HG02840 (cell line): ENCODE data around the gene RNU6-1.

Source experiments
- ATAC-seq: cut with Tn5 transposase; IDR thresholded peaks from one replicate; pipeline ENCODE4 v1.9.1; 2021; ENCODE audit warnings: mild to moderate bottlenecking, moderate library complexity, moderate number of reproducible peaks; ENCODE audit not compliant: unreplicated experiment, low FRiP score

The RNU6-1 gene

DNA sequence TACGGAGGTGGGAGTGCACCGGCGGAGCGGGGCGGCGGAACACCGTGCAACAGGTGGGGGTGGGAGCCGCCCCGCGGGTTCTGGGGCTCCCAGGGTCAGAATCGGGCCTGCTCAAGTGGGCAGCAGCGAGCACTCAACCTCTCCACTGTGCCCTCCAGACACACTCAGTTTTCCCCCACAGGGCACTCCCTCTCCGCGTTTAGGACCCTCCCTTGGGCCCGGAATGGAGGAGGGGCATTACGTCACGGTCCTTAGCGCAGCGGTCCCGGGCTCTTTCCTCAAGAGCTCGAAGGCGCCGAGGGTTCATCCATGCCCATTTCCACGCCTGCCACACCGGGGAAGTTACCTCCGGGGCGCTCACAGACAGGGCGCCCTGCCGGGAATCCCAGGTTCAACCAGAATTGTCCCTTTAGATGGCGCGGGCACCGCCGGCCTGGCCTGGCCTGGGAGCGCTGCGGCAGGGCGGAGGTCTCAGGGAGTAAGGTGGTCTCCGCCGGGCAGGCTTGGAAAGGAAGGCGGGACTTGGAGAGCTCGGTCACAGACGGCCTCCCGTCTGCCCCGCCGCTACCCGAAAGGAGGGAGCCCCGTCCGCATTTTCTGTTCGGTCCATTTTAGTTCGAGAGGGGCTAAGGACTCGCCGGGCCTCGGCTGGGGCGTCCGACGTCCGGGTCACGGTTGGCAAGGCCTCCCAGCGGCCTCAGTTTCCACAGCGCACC lies 5.1 kb downstream of the RNU6-1 start:
- no peak for ATAC-seq

DNA sequence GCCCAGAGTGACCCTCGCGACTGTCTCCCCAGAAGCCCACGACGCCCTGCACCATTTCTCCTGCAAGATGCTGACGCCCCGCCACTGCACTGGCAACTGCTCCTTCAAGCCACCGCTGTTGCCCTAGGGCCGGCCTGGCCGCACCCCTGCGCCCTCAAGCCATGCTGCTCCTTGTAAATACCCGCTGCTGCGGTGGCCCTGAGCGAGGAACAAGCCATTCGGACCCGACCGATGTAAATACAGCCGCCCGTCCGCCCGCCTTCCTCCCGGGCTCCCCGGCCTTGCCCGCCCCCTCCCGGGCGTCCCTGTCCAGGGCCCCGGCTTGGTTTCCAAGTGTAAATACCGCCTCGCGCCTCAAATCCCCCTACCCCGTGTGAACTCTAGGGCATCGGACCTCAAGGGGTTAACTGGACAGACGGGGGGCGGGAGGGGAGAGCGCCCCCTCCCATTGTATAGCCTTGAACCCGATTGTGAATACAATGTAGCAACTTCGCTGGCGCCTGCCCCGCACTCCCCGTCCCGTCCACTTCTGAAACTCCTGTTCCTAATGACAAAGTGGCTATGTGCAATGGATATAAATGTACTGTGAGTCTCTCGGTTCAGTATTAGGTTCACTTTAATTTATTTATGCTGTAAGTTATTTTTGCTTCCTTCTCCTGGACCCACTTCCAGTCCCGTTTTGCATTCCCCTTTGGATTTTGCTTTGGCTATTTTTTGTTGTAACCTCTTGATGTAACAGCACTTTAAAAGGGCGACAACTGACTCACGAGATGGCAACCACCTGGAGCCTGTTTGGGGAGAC lies 5.9 kb downstream of the RNU6-1 start:
- ATAC-seq: no peak

DNA sequence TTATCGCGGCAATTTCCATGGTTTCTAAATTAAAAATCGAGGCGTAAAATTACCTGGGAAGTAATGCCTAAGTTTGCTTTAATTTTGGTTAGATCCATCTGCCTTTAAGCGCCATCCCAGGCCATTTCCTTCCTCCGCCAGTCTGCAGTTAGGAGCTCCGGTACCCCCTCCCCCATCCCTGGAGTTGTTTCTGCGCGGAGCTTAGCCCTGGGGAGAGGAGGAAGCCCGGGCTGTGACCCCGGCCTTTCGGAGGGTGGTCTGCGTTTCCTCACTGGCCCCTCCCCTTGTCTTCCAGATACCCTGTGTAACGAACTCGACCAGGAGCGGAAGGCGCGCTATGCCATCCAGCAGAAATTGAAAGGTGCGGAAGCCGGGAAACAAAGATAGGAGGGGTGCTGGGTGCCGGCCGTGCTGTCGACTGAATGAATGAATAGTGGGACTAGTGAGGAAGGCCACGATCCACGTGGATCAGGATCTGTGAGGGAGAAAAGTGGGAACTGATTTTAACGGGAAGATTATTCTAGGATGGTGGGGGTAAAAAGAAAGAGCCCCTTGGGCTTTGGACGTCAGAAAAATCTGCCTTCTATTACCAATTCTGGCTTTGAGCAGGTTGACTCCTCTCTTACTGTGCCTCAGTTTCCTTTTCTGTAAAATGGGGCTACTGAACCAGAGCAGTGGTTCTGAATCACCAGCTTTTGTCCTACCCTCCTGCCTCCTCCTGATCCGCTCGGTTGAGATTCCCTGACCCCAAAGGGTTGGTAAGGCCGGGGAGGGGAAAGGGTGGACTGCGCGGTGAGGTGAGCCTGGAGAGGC lies 6.7 kb downstream of the RNU6-1 start:
- ATAC-seq: no peak

DNA sequence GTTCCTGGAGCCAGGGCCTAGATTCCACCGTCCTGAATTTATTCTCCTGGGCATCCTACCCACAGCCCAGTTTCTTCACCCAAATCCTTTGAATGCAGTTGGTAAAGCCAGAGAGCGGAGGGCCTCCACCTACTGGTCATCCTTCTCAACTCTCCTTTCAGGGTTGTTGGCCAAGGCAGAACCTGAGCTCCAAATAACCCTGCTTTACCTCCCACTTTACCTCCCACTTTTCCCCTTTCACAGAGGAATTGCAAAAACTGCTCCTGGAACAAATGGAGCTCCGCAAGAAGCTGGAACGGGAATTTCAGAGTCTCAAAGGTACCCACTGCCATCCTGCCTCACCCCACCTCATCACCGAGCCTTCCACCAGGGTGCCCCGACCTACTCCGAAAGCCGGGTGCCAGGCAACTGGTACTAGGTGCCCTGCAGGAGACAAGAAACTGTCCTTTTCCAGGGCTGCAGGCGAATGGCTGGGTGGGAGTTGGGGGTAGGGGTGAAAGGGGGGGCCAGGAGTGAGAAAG lies 7.8 kb downstream of the RNU6-1 start:
- no peak for ATAC-seq

DNA sequence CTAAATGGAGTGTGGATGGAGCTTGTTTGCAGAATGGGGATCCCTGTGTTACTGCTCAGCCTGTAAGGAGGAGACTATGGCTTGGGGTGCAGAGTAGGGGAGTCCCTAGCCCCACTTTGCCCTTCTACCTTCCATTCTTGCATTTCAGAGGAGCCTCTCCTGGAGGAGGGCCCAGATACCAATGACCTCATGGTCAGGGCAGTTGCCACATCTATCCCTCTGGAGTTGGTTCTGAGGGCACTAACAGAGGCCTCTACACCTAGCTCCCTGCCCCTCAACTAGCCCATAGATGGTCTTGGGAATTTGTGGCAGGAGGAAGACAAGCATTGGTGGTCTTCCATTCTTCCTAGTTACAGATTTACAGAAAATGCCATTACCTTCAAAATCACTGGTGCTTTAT lies 8.5 kb downstream of the RNU6-1 start:
- ATAC-seq: no peak

DNA sequence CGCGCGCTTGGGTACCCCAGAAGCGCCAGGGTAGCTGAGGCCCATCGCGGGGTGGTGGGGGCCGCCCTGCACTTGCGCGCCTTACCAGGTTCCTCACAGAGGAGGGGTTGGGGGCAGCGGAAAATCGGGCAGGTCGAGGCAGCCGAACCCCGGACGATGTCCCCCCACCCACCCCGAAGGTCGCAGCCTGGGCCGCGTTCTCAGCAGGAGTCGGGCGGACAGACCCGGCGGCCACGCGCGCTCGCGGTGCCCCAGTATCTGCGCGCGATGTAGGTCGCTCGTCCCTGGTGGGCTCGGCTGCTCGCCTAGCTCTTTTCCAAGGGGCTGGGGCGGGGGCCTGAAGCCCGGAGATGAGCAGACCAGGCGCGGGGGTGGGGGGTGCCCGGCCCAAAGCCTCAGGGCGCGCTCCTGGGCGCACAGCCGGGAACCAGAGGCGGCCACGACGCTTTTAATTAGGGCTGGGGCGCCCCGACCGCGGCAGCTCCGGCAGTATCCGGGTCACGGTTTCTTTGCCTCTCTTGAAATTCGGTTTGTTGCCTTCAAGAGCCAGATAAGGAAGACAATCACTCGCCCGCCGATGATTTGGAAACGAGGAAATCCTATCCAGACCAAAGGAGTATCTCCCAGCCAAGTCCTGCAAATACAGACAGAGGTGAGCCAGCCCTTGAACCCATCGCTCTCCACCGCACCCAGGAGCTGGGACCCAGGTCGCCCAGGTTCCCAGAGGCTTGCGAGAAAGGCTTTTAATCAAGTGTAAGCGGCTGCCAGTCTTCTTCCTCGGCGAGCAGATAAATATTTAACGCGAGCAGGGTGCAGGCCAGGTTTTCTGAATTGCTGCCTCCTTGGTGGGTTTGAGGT lies 10.0 kb downstream of the RNU6-1 start:
- ATAC-seq: no peak

DNA sequence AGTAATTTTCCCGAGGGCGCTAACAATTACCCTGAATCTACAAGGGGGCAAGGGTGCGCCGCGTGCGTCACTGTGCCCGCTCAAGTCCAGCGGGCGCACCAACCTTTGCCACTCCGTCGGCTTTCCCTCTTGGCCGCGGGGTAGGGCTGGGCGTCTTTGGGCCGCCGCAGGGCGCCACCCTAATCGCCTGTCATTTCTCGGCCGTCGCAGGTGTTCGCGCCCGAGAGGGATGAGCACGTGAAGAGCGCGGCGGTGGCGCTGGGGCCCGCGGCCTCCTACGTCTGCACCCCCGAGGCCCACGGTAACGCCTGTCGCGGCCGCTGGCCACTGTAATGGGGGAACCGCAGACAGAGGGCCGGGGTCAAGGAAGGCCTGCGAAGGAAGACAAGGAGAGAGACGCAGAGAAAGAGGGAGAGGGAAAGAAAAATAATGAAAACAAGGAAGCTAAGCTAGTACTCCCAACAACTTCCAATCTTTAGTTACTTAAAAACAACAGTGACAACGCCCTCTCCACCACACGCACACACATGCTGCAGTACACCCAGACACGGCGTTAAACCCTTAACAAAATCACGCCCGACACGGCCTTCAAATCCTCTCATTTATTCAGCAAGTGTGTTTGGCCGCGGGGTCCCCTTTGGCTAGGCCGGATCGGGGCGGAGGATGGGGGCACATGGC lies 10.7 kb downstream of the RNU6-1 start:
- ATAC-seq: no peak

DNA sequence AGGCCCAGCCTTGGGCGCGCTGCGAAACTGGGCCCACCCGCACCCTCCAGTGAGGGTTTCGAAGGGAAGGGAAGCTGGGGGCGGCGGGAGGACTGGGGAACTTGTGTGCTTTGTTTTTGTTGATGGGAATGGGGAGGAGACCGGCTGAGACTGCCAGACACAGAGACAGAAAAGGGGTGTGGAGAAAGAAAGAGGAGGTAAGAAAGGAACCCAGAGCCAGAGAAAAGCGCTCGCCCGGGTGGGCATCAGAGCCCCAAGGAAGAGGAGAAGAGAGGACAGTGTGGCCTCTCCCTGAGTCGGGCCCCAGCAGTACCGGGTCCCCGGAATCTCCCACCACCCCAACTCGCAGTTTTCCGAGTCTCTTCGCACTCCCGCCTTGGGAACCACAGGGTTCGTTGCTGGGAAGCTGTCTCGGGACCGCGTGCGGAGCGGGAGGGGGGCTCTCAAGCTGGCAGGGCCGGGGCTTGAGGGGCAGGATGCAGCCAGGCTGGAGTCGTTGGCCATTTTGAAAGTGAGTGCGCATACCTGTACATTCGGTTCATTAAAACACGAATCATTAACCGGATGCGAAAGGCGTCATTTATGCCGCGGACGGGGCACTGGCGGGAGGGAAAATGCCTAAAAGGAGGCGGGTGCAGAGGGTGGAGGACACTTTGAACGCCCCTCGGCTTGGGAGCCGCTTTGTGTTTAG lies 11.4 kb downstream of the RNU6-1 start:
- no peak for ATAC-seq

DNA sequence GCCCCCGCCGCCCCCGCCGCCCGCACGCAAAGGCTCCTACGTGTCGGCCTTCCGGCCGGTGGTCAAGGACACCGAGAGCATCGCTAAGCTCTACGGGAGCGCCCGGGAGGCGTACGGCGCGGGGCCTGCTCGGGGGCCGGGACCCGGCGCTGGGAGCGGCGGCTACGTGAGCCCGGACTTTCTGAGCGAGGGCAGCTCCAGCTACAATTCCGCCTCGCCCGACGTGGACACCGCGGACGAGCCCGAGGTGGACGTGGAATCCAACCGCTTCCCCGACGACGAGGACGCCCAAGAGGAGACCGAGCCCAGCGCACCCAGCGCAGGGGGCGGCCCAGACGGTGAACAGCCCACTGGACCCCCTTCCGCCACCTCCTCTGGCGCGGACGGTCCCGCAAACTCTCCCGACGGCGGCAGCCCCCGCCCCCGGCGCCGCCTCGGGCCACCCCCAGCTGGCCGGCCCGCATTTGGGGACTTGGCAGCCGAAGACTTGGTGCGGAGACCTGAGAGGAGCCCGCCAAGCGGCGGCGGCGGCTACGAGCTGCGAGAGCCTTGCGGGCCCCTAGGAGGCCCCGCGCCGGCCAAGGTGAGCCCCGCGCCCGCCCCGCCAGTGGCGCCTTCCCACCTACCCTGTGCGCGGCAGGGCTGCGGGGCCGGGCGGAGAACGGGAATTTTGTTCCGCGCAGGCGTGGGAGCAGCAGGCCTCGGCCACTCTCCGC lies 12.1 kb downstream of the RNU6-1 start:
- ATAC-seq: no peak

DNA sequence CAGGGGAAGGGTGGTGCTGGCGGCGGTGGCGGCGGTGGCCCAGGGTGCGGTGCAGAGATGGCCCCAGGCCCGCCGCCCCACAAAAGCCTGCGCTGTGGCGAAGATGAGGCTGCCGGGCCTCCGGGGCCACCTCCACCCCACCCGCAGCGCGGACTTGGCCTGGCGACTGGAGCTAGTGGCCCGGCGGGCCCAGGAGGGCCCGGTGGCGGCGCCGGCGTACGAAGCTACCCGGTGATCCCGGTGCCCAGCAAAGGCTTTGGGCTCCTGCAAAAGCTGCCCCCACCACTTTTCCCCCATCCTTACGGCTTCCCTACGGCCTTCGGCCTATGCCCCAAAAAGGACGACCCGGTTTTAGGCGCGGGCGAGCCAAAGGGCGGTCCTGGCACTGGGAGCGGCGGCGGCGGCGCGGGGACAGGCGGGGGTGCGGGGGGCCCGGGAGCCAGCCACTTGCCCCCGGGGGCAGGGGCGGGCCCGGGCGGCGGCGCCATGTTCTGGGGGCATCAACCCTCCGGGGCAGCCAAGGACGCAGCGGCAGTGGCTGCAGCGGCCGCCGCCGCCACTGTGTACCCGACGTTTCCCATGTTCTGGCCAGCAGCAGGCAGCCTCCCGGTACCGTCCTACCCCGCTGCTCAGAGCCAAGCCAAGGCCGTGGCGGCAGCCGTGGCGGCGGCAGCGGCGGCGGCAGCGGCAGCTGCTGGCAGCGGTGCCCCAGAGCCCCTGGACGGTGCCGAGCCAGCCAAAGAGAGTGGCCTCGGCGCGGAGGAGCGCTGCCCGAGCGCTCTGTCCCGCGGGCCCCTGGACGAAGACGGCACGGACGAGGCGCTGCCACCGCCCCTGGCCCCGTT lies 12.9 kb downstream of the RNU6-1 start:
- no peak for ATAC-seq

DNA sequence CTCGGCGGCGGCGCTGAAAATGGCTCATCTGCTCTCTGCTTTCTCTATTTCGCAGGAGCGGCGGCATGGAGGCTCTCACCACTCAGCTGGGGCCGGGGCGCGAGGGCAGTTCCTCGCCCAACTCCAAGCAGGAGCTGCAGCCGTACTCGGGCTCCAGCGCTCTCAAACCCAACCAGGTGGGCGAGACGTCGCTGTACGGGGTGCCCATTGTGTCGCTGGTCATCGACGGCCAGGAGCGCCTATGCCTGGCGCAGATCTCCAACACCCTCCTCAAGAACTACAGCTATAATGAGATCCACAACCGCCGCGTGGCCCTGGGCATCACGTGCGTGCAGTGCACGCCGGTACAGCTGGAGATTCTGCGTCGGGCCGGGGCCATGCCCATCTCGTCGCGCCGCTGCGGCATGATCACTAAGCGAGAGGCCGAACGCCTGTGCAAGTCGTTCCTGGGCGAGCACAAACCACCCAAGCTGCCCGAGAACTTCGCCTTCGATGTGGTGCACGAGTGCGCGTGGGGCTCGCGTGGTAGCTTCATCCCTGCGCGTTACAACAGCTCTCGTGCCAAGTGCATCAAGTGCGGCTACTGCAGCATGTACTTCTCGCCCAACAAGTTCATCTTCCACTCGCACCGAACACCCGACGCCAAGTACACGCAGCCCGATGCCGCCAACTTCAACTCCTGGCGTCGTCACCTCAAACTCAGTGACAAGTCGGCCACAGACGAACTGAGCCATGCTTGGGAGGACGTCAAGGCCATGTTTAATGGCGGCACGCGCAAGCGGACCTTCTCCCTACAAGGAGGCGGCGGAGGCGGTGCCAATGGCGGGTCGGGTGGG lies 13.7 kb downstream of the RNU6-1 start:
- ATAC-seq: no peak

DNA sequence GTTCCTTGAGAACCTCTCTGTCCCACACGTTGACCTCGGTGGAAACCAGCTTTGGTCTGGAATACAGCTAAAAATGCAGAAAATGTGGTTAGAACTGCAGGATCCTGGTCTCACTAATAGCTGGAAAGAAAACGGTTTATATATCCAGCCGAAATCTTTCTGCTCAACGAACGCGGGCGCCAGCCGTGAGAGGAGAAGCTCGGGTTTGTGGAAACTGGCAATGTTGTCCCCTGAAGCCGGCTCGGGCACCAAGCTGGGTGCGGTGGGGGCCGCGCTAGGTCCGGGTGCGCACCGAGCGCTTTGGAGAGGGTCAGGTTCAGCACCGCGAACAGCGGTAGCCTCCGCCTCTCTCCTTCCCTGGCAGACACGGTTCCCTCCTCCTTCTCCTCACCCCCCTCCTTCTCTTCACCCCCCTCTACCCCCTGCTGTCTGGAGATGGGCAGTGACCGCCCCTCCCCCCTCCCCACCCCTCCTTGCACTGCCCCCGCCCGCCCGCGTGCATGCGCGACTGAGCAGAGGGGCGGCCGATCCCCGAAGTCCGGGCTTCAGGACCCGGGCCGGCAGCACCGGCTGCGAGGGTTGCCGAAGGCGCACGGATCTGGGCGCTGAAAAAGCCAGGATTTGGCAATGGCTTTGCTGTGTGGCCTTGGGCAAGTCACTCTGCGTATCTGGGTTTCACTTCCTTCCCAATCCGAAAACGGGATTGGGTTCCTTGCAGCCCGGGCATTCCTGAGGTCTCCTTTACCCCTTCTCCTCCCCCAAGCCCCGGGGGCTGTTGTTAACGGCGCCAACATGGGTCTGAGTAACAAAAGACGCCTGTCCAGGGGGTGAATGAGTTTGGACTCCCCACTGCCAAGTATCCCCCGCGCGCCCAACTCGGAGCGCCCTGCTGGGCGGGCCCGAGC lies 14.6 kb downstream of the RNU6-1 start, which contains the start of gene SKOR1:
Gene SKOR1 (plus strand): TSS at position 534 of the 905 bp plus-strand sequence. CDS start 94 bp downstream, at position 628.
- ATAC-seq: no peak

DNA sequence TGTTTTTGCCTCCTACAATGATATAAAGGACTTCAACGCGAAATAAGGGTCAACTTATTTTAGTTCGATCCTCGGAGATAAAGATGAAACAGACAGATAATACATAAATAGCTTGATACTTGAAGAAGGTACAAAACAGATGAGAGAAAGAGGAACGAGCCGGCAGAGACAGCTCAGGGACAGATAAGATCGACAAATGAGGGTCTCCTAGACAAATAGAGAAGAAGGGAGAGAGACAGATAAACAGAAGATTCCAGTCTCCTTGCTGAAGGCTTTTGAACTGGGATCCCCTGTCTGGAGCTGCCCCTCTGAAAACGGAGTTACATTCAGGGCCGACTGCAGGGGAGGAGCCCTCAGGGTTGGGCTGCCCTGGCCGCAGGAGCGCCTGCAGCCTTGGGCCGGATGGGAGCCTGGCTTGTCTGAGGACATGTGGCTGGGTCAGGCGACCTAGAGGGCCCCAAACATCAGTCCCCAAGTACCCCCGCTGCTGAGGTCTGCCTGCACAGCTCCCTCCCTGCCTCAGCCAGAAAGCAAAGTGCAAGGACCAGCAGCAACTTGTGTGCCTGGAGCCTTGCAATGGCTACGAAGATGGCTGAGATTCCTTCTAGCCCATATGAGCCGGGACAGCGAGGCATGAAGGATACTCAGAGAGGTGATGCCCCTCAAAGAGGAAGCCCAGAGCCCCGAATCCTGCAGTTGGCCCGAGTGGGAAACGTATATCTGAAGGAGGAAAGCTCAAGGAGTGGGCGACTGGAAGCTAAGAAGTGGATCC lies 15.5 kb downstream of the RNU6-1 start:
- no peak for ATAC-seq

DNA sequence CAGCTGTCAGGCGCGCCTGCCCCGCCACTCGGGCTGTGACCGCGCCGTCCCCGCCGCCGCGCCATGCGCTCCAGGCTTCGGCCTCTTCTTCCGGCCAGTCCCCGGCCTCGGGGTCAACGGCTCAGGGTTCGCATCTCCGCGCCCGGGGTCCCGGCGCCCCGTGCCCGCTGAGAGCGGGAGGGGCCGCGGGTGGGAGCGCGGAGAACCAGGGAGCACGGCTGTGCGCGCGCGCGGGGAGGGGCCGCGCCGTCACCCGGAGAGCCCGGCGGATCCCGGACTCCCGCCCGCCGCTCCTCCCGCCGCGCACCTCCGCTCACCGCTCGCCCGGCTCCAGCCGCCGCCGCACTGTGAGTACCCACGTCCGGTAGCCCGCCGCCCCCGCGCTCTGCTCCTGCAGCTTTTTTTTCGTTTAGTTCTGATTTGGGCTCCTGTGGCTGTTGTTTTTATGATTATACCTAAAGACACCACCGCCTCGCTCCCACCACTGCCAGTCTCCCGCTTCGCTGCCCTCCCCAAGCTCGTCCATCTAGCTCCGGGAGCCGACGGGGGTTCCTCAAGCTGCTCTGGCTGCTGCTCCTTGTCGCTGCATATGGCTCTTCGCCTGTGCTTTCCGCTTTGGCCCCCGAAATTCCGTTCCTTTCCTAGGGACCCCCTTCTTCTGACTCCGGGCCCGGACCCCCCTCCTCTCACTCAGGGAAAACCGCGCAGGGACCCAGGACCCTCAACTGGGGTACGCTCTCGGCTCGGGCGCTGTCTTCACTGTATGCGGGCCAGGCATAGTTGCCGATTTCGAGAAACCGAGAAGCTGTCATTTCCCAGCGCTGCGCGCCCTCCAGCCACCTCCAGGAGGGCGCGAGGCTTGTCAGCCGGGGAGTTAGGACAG lies 16.3 kb downstream of the RNU6-1 start:
- no peak for ATAC-seq
